ENCODE data around the gene KRT83. TPM values are rescaled to one million over a fixed set of nuclear protein-coding genes. Genes with fewer than 3 reads are reported as not detected.
"Not testable (repeated sequence)": the region's sequence is repeated elsewhere in the genome, so short reads cannot be mapped to it uniquely, and the experiment has no call there.

KRT83 gene
- total RNA-seq, 1 experiment from 2014 or later = not detected

- no TSS peak for BruUV-seq (replicated peaks)
- Histone ChIP-seq H3K9me3 (ENCODE audit: low read depth, low read length, poor library complexity, severe bottlenecking) (no peaks in the 10 kb centered on the region), H3K4me1 (ENCODE audit: insufficient read depth, low read length, poor library complexity, severe bottlenecking) (no peaks in the 10 kb centered on the region), H3K36me3 (ENCODE audit: insufficient read depth, low read length, poor library complexity, severe bottlenecking) (no peaks in the 10 kb centered on the region), H3K27me3 (replicated peaks; ENCODE audit: insufficient read depth, low read depth, low read length, poor library complexity) (no peaks in the 10 kb centered on the region), H3K27ac (ENCODE audit: low read depth, low read length, poor library complexity, severe bottlenecking) (no peak overlapping the region), H3K4me3 (ENCODE audit: low read depth, low read length, poor library complexity, severe bottlenecking) (no peak overlapping the region)
- TF ChIP-seq CTCF (conservative IDR thresholded peaks at IDR 0.05; ENCODE audit: low read depth, low read length) = no peak
- no peak for TF ChIP-seq EZH2 (IDR thresholded peaks at IDR 0.05; ENCODE audit: borderline replicate concordance, low read depth, low read length, poor library complexity, severe bottlenecking)
- ChIA-PET CTCF (no interaction called here), POLR2A (ENCODE audit: low non-redundant PET) (no interaction called here)
- intact Hi-C loops (cut with micrococcal nuclease; ENCODE audit: unreplicated experiment) = no loop called here
- DNase-seq (ENCODE audit: low spot score) = no peak
These were observed 25.4 kb upstream of the KRT83 start for GRCh38 chr12:52346593-52346992.

- CTCF ChIA-PET; H3K9me3 ChIP-seq (ENCODE audit: low read depth, low read length, poor library complexity, severe bottlenecking); H3K36me3 ChIP-seq (ENCODE audit: insufficient read depth, low read length, poor library complexity, severe bottlenecking); DNase-seq (ENCODE audit: low spot score); H3K4me3 ChIP-seq (ENCODE audit: low read depth, low read length, poor library complexity, severe bottlenecking); BruUV-seq (replicated peaks); POLR2A ChIA-PET (ENCODE audit: low non-redundant PET); H3K27ac ChIP-seq (ENCODE audit: low read depth, low read length, poor library complexity, severe bottlenecking); H3K4me1 ChIP-seq (ENCODE audit: insufficient read depth, low read length, poor library complexity, severe bottlenecking); intact Hi-C loops (cut with micrococcal nuclease; ENCODE audit: unreplicated experiment); H3K27me3 ChIP-seq (replicated peaks; ENCODE audit: insufficient read depth, low read depth, low read length, poor library complexity): not testable (repeated sequence)
These were observed 23.8 kb upstream of the KRT83 start for GRCh38 chr12:52345041-52345440.

- intact Hi-C loops (cut with micrococcal nuclease; ENCODE audit: unreplicated experiment) = no loop called here
- Histone ChIP-seq H3K27ac (ENCODE audit: low read depth, low read length, poor library complexity, severe bottlenecking) (no peak overlapping the region), H3K27me3 (replicated peaks; ENCODE audit: insufficient read depth, low read depth, low read length, poor library complexity) (no peaks in the 10 kb centered on the region), H3K4me1 (ENCODE audit: insufficient read depth, low read length, poor library complexity, severe bottlenecking) (no peaks in the 10 kb centered on the region), H3K4me3 (ENCODE audit: low read depth, low read length, poor library complexity, severe bottlenecking) (no peak overlapping the region), H3K9me3 (ENCODE audit: low read depth, low read length, poor library complexity, severe bottlenecking) (no peaks in the 10 kb centered on the region), H3K36me3 (ENCODE audit: insufficient read depth, low read length, poor library complexity, severe bottlenecking) (no peaks in the 10 kb centered on the region)
- POLR2A ChIA-PET (ENCODE audit: low non-redundant PET) = no interaction called here
- TF ChIP-seq CTCF (conservative IDR thresholded peaks at IDR 0.05; ENCODE audit: low read depth, low read length) (no peak), EZH2 (IDR thresholded peaks at IDR 0.05; ENCODE audit: borderline replicate concordance, low read depth, low read length, poor library complexity, severe bottlenecking) (no peak)
- CTCF ChIA-PET = no interaction called here
- BruUV-seq (replicated peaks) = no TSS peak
- DNase-seq (ENCODE audit: low spot score) = no peak
These were observed 22.9 kb upstream of the KRT83 start for GRCh38 chr12:52344111-52344510.

GRCh38 chr12:52343550-52343949 is 22.4 kb upstream of the KRT83 start:
- H3K4me3 ChIP-seq (ENCODE audit: low read depth, low read length, poor library complexity, severe bottlenecking) = no peak overlapping the region
- DNase-seq (ENCODE audit: low spot score) = no peak
- ChIA-PET POLR2A (ENCODE audit: low non-redundant PET) (no interaction called here), CTCF (no interaction called here)
- no peak overlapping the region for H3K27ac ChIP-seq (ENCODE audit: low read depth, low read length, poor library complexity, severe bottlenecking)
- intact Hi-C loops (cut with micrococcal nuclease; ENCODE audit: unreplicated experiment) = no loop called here
- no peaks in the 10 kb centered on the region for H3K27me3 ChIP-seq (replicated peaks; ENCODE audit: insufficient read depth, low read depth, low read length, poor library complexity)
- BruUV-seq (replicated peaks) = no TSS peak
- TF ChIP-seq EZH2 (IDR thresholded peaks at IDR 0.05; ENCODE audit: borderline replicate concordance, low read depth, low read length, poor library complexity, severe bottlenecking) = no peak
- TF ChIP-seq CTCF (conservative IDR thresholded peaks at IDR 0.05; ENCODE audit: low read depth, low read length) = no peak
- H3K4me1 ChIP-seq (ENCODE audit: insufficient read depth, low read length, poor library complexity, severe bottlenecking) = no peaks in the 10 kb centered on the region
- no peaks in the 10 kb centered on the region for H3K36me3 ChIP-seq (ENCODE audit: insufficient read depth, low read length, poor library complexity, severe bottlenecking)
- no peaks in the 10 kb centered on the region for H3K9me3 ChIP-seq (ENCODE audit: low read depth, low read length, poor library complexity, severe bottlenecking)

Measured in A673 (cell line).